Activated T-cell treated with anti-CD3 and anti-CD28 coated beads, Interleukin-2, amount 50 U/mL, for 1 hour (primary cell): ENCODE results near the gene HHIPL1.

Experiments
- DNase-seq: peaks from one replicate; pipeline ENCODE4 v3.0.0-alpha.2; 2020

The HHIPL1 gene

GRCh38 chr14:99691111-99691885 is 46.4 kb downstream of the HHIPL1 start:
- DNase-seq, result no peak

- no peak for DNase-seq
Measured at GRCh38 chr14:99693918-99694317, 49.0 kb downstream of the HHIPL1 start.

GRCh38 chr14:99696929-99697328 is 52.0 kb downstream of the HHIPL1 start:
- DNase-seq, result no peak

GRCh38 chr14:99698236-99698635 is 53.3 kb downstream of the HHIPL1 start:
- no peak for DNase-seq

GRCh38 chr14:99698642-99699041 is 53.7 kb downstream of the HHIPL1 start:
- DNase-seq, result no peak

- DNase-seq, result no peak
Measured at GRCh38 chr14:99699085-99699760, 54.3 kb downstream of the HHIPL1 start.

- no peak for DNase-seq
Measured at GRCh38 chr14:99699861-99700260, 54.9 kb downstream of the HHIPL1 start.

- DNase-seq, result no peak
Measured at GRCh38 chr14:99700379-99700778, 55.5 kb downstream of the HHIPL1 start.

- no peak for DNase-seq
Measured at GRCh38 chr14:99701260-99701659, 56.3 kb downstream of the HHIPL1 start.

- no peak for DNase-seq
Measured at GRCh38 chr14:99702115-99702514, 57.2 kb downstream of the HHIPL1 start.

GRCh38 chr14:99703381-99703780 is 58.5 kb downstream of the HHIPL1 start:
- DNase-seq, result no peak

- DNase-seq, result no peak
Measured at GRCh38 chr14:99704037-99704436, 59.1 kb downstream of the HHIPL1 start.

- no peak for DNase-seq
Measured at GRCh38 chr14:99706107-99706900, 61.4 kb downstream of the HHIPL1 start.

- no peak for DNase-seq
Measured at GRCh38 chr14:99707420-99707819, 62.5 kb downstream of the HHIPL1 start.

GRCh38 chr14:99707921-99708320 is 63.0 kb downstream of the HHIPL1 start:
- no peak for DNase-seq

- DNase-seq, result no peak
Measured at GRCh38 chr14:99708449-99708848, 63.5 kb downstream of the HHIPL1 start.

- DNase-seq, result no peak
Measured at GRCh38 chr14:99713972-99714371, 69.0 kb downstream of the HHIPL1 start.

- DNase-seq, result no peak
Measured at GRCh38 chr14:99715266-99716000, 70.5 kb downstream of the HHIPL1 start.

- DNase-seq, result no peak
Measured at GRCh38 chr14:99716091-99716849, 71.3 kb downstream of the HHIPL1 start.

- DNase-seq, result no peak
Measured at GRCh38 chr14:99716850-99717681, 72.1 kb downstream of the HHIPL1 start.

GRCh38 chr14:99717682-99718013 is 72.7 kb downstream of the HHIPL1 start:
- no peak for DNase-seq
